Measurements from ENCODE around the gene LHX3.

The LHX3 gene

DNA sequence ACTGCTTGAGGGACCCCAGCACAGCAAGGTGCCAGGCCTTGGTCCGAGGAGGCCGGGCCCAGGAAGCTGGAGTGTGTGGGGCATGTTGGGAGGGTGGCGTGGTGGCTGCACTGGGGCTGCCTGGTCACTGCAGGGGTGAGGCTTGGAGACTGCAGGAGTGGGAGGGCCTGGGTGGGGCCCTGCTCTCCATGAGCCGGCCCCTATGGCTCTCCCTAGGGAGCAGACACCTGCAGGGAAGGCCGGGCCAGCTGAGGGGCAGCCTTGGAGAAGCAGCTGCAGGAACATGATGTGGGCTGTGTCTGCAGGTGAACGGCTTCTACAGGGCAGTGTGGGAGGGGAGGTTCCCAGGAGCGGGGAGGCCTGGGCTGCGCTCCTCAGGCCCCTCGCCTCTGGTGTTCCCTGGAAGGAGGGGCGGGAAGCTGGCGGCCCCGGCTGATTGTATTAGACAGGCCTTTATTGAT, 44.5 kb downstream of the LHX3 start:
- H3K4me1 ChIP-seq (ENCODE audit: control insufficient read depth, low read depth, low read length) = no peaks in the 10 kb centered on the region
- H3K9me3 ChIP-seq (ENCODE audit: control insufficient read depth, low read depth, low read length) = no peaks in the 10 kb centered on the region
- no peak overlapping the region for H3K9ac ChIP-seq (ENCODE audit: low read length)
- H3K27me3 ChIP-seq (ENCODE audit: control insufficient read depth, insufficient read depth, low read length) = no peaks in the 10 kb centered on the region
- H3K27ac ChIP-seq (ENCODE audit: low read length) = no peak overlapping the region
- no peaks in the 10 kb centered on the region for H3K36me3 ChIP-seq (ENCODE audit: control insufficient read depth, low read depth, low read length)
- H3K4me3 ChIP-seq (ENCODE audit: low read length) = no peak overlapping the region

DNA sequence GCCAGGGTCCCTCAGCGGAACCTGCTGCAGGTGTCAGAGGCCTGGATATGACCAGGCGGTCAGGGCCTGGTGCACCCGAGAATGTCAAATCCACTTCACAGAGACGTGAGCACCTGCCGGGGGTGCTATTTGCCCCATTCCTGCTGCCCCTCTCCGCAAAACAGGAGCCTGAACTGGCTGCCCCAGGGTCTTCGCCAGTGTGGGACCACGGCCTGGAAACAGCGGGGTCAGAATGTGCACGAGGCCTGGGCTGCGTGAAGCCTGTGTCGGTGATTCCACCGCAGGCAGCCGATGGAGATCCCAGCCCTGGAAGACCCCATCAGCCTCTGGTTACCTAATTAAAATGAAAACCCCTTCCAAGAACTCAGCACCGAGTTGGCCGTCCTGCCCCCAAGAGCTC, 45.1 kb downstream of the LHX3 start:
- Histone ChIP-seq H3K4me1 (ENCODE audit: control insufficient read depth, low read depth, low read length) (no peaks in the 10 kb centered on the region), H3K36me3 (ENCODE audit: control insufficient read depth, low read depth, low read length) (no peaks in the 10 kb centered on the region), H3K9me3 (ENCODE audit: control insufficient read depth, low read depth, low read length) (no peaks in the 10 kb centered on the region), H3K4me3 (ENCODE audit: low read length) (no peak overlapping the region), H3K27me3 (ENCODE audit: control insufficient read depth, insufficient read depth, low read length) (no peaks in the 10 kb centered on the region), H3K9ac (ENCODE audit: low read length) (no peak overlapping the region), H3K27ac (ENCODE audit: low read length) (no peak overlapping the region)

DNA sequence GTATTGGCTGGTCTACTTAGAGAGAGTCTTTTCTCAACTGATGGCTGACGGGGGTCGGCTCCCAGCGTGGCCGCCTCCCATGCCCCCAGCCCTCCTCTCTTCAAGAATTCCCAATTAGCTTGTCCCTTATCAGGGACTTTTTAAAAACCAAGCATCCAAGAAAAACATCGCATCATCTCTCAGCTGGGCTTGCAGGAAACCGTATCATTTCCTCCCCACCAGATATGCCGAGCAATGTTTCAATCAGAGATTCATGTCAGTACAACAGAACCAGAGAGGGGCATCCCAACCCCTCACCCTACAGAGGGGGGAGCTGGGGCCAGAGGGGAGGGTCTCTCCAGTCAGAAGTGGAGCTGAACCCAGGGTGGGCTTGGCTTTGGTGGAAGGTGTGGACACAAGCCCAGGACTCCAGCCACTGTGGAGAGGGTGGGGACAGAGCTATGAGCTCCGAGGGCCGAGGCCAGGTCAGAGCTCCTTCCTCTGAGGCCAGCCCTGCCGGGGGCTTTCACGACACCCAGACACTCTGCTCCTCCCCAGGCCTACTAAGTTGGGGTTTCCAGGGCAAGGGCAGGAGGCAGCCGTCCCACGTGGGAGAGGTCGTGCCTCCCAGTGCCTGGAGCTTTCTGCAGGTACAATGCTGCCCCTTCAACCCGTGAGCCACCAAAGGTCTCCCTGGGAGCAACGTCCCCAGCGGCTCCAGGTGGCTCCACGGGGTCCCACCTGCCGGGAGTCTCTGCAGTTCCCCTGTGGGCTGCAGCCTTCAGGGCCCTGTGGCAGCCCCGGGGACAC, 47.3 kb downstream of the LHX3 start:
- Histone ChIP-seq H3K27me3 (ENCODE audit: control insufficient read depth, insufficient read depth, low read length) (peaks cover 3% of the 10 kb centered on the region), H3K4me1 (ENCODE audit: control insufficient read depth, low read depth, low read length) (no peaks in the 10 kb centered on the region), H3K4me3 (ENCODE audit: low read length) (no peak overlapping the region), H3K27ac (ENCODE audit: low read length) (no peak overlapping the region), H3K9ac (ENCODE audit: low read length) (no peak overlapping the region), H3K36me3 (ENCODE audit: control insufficient read depth, low read depth, low read length) (no peaks in the 10 kb centered on the region), H3K9me3 (ENCODE audit: control insufficient read depth, low read depth, low read length) (no peaks in the 10 kb centered on the region)

DNA sequence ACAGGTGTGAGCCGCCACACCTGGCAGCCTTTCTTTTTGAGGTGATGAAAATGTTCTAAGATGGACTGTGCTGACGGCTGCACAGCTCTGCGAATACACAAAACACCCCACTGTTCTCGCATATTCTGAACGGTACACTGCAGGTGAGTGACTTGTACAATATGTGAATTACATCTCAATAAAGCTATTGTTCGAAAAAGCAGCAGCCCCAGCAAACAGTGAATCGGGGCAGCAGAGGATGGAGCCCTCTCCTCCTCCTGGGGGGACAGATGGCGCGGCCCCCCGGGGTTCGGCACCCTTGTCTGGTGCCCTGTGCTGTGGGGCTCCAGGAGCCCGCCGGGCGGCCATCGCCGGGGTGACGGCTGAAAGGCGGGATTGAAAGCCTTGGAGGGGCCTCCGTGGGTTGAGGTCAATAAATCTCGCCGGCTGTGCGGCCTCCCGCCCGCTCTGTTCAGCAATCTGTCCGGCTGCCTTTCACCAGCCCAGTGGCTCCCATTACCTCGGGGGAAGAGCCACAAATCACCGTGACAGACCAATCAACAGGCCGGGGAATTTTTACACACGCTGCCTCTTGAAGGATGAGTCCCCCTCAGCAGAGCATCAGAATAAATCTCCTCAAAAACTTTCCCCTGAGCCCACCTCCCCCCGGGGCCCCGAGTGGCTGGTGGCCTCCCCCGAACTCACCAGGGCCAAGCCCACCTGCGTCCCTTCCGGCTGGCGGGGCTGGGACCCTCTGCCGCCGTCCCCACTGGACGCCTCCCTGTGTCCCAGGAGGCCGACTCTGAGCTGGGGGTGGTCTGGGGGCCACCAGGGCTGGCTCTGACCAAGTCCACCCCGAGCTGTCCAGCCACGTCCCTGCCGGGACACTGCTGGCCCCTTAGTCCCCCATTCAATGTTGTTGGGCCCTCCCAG, 48.5 kb downstream of the LHX3 start:
- peaks cover 5% of the 10 kb centered on the region for H3K4me1 ChIP-seq (ENCODE audit: control insufficient read depth, low read depth, low read length)
- H3K9ac ChIP-seq (ENCODE audit: low read length) = no peak overlapping the region
- no peaks in the 10 kb centered on the region for H3K9me3 ChIP-seq (ENCODE audit: control insufficient read depth, low read depth, low read length)
- H3K27me3 ChIP-seq (ENCODE audit: control insufficient read depth, insufficient read depth, low read length) = peaks cover 15% of the 10 kb centered on the region
- H3K36me3 ChIP-seq (ENCODE audit: control insufficient read depth, low read depth, low read length) = no peaks in the 10 kb centered on the region
- no peak overlapping the region for H3K27ac ChIP-seq (ENCODE audit: low read length)
- H3K4me3 ChIP-seq (ENCODE audit: low read length) = no peak overlapping the region

DNA sequence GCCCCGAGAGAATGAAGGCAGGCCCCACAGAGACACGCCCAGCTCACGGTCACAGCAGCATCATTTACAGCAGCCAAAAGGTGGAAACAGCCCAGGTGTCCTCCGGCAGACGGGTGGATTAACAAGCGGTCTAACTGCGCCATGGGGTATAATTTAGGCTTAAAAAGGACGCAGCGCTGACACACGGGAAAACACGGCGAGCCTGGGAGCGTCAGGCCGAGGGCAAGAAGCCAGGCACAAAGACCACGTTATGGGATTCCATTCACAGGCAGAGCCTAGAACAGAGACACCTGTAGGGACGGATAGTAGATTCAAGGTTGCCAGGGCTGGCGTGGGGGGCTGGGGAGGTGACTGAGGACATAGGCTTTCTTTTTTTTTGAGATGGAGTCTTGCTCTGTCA, 49.4 kb downstream of the LHX3 start:
- H3K9me3 ChIP-seq (ENCODE audit: control insufficient read depth, low read depth, low read length) = no peaks in the 10 kb centered on the region
- H3K27me3 ChIP-seq (ENCODE audit: control insufficient read depth, insufficient read depth, low read length) = peaks cover 24% of the 10 kb centered on the region
- H3K4me1 ChIP-seq (ENCODE audit: control insufficient read depth, low read depth, low read length) = peaks cover 12% of the 10 kb centered on the region
- no peak overlapping the region for H3K4me3 ChIP-seq (ENCODE audit: low read length)
- no peak overlapping the region for H3K27ac ChIP-seq (ENCODE audit: low read length)
- no peaks in the 10 kb centered on the region for H3K36me3 ChIP-seq (ENCODE audit: control insufficient read depth, low read depth, low read length)
- H3K9ac ChIP-seq (ENCODE audit: low read length) = no peak overlapping the region

DNA sequence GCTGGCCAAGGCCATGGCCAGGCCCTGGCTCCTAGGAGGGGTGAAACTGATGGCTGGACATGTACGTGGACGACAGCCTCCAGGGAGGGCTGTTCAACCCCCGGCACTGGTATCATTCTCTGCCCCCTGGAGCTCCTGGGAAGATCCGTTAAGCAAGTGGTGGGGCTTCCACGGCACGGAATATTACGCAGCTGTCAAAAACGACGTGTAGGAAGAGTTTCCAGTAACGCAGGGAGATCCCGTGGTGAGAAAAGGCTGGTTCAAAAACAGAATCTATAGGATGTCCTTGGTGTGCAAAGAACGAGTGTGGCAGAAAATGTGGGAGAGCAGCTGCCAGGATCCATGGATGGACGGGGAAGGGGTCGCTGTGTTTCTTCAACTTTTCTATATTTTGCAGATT, 50.0 kb downstream of the LHX3 start:
- no peak overlapping the region for H3K27ac ChIP-seq (ENCODE audit: low read length)
- no peaks in the 10 kb centered on the region for H3K36me3 ChIP-seq (ENCODE audit: control insufficient read depth, low read depth, low read length)
- H3K9me3 ChIP-seq (ENCODE audit: control insufficient read depth, low read depth, low read length) = no peaks in the 10 kb centered on the region
- peaks cover 30% of the 10 kb centered on the region for H3K27me3 ChIP-seq (ENCODE audit: control insufficient read depth, insufficient read depth, low read length)
- H3K4me1 ChIP-seq (ENCODE audit: control insufficient read depth, low read depth, low read length) = peaks cover 12% of the 10 kb centered on the region
- no peak overlapping the region for H3K9ac ChIP-seq (ENCODE audit: low read length)
- H3K4me3 ChIP-seq (ENCODE audit: low read length) = no peak overlapping the region

DNA sequence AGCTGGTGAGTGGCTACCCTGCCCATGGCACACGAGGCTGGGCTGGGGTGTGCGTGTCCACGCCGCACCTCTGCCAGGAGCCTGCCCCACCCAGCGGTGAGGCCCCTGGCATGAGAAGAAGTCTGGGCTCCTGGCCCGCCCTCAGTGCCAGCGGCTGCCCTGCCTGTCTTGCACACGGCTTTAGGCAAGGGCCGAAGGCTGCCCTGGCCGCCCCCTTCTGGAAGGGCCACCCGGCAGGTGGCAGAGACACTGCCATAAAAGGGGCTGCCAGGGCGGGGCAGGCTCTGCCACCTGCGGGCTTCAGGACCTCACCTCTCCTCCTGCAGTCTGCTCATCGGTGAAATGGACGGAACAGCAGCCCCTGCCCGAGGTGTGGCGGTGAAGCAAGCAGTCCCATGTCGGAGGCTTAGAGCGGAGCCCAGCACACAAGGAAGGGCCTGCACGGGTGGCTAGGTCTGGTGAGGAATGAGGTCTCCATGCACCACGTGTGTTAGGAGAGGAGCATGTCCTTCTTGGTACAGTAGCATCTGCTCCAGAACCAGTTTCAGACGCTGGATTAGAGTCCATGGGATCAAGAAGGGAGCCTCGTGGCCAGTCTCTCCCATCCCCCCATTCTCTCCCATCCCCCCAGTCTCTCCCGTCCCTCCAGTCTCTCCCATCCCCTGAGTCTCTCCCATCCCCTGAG, 51.4 kb downstream of the LHX3 start:
- peaks cover 17% of the 10 kb centered on the region for H3K4me1 ChIP-seq (ENCODE audit: control insufficient read depth, low read depth, low read length)

DNA sequence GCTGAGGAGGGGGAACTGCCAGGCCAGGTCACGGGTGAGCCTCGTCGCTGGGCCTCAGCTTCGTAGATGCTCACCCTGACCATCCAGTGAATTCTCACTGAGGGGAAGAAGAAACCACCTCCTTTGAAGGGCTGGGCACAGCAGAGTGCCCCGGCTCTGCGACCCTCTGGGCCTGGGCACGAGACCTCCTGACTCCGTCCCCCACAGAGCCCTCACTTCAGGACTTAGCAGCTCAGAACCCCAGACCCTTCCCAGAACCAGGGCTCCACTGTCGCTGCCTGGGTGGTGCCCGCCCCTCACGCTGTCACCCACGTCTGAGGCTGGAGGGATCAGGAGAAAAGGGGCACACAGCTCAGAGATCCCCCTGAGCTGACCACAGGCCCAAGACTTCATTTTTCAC, 52.0 kb downstream of the LHX3 start:
- Histone ChIP-seq H3K27ac (ENCODE audit: low read length) (no peak overlapping the region), H3K27me3 (ENCODE audit: control insufficient read depth, insufficient read depth, low read length) (peaks cover 38% of the 10 kb centered on the region), H3K36me3 (ENCODE audit: control insufficient read depth, low read depth, low read length) (no peaks in the 10 kb centered on the region), H3K4me1 (ENCODE audit: control insufficient read depth, low read depth, low read length) (peaks cover 18% of the 10 kb centered on the region), H3K4me3 (ENCODE audit: low read length) (no peak overlapping the region), H3K9me3 (ENCODE audit: control insufficient read depth, low read depth, low read length) (no peaks in the 10 kb centered on the region), H3K9ac (ENCODE audit: low read length) (no peak overlapping the region)

More for the DNA sequence above, 51.4 kb downstream of the LHX3 start:
- Histone ChIP-seq H3K27ac (ENCODE audit: low read length) (no peak overlapping the region), H3K9ac (ENCODE audit: low read length) (no peak overlapping the region), H3K27me3 (ENCODE audit: control insufficient read depth, insufficient read depth, low read length) (peaks cover 38% of the 10 kb centered on the region), H3K9me3 (ENCODE audit: control insufficient read depth, low read depth, low read length) (no peaks in the 10 kb centered on the region), H3K4me3 (ENCODE audit: low read length) (no peak overlapping the region), H3K36me3 (ENCODE audit: control insufficient read depth, low read depth, low read length) (no peaks in the 10 kb centered on the region)

DNA sequence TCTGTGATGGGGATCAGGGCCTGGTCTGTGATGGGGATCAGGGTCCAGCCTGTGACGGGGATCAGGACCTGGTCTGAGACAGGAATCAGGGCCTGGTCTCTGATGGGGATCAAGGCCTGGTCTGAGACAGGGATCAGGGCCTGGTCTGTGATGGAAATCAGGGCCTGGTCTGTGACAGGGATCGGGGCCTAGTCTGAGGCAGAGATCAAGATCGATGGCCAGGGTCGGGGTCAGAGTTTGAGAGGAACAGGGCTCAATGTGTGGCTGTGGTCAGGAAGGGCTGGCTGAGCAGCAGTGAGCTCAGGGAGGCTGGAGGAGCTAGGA, 52.4 kb downstream of the LHX3 start:
- Histone ChIP-seq H3K27ac (ENCODE audit: low read length) (no peak overlapping the region), H3K4me3 (ENCODE audit: low read length) (no peak overlapping the region), H3K36me3 (ENCODE audit: control insufficient read depth, low read depth, low read length) (no peaks in the 10 kb centered on the region), H3K9ac (ENCODE audit: low read length) (no peak overlapping the region), H3K9me3 (ENCODE audit: control insufficient read depth, low read depth, low read length) (no peaks in the 10 kb centered on the region), H3K4me1 (ENCODE audit: control insufficient read depth, low read depth, low read length) (peaks cover 19% of the 10 kb centered on the region), H3K27me3 (ENCODE audit: control insufficient read depth, insufficient read depth, low read length) (peaks cover 38% of the 10 kb centered on the region)

DNA sequence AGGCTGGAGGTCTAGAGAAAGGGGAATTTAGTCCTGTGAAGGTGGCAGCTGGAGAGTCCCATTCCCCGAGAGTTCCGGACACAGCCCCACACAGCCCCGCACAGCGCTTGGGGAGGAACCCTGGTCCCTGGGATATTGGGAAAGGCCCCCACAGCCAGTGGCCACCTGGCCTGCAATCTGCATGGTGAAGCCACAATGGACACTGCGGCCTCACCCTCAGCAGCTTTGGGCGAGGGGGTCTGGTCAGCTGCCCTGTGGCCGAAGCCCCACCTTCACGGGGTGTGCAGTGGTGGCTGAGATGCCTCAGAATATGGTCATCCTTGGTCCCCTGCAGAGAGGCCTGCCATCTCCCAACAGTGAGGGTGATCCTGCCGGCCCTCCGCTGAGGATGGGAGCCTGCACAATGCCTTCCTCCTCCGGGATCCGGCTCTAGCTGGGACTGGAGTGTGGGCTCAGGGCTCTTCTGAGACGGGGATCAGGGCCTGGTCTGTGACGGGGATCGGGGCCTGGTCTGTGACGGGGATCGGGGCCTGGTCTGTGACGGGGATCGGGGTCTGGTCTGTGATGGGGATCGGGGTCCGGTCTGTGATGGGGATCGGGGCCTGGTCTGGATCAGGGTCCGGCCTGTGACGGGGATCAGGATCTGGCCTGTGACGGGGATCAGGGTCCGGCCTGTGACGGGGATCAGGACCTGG, 52.9 kb downstream of the LHX3 start:
- H3K9me3 ChIP-seq (ENCODE audit: control insufficient read depth, low read depth, low read length) = no peaks in the 10 kb centered on the region
- peak overlapping the region; percentile 37 for H3K4me3 ChIP-seq (ENCODE audit: low read length)

DNA sequence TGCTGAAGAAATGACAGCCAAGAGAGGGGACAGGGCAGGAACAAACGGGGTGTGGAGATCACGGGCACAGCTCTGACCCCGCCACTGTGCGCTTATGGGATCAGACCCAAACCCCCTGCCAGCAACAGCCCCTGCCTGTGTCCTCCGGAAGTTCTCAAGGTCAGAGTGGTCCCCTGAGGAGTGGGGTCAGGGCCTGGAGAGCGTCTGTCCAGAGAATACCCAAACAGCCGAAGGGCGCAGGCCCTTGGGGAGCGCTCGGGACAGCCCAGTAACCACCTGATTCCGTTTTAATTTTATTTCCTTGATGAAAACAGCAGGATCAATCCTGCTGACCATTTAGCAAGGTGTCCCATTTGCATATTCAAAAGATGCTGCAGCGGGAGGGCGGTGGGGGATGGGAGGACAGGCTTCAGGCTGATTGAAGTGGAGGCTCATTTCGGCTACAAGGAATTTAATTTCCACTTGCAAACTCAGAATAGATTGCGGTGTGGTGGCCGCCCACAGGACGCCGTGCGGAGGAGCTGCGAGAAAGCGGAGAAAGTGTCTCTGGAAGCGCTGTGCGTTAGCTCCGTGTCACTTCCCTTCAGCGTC, 53.6 kb downstream of the LHX3 start:
- Histone ChIP-seq H3K9ac (ENCODE audit: low read length) (no peak overlapping the region), H3K36me3 (ENCODE audit: control insufficient read depth, low read depth, low read length) (no peaks in the 10 kb centered on the region), H3K27me3 (ENCODE audit: control insufficient read depth, insufficient read depth, low read length) (peaks cover 38% of the 10 kb centered on the region), H3K9me3 (ENCODE audit: control insufficient read depth, low read depth, low read length) (no peaks in the 10 kb centered on the region), H3K4me3 (ENCODE audit: low read length) (peak overlapping the region; percentile 37), H3K4me1 (ENCODE audit: control insufficient read depth, low read depth, low read length) (peaks cover 19% of the 10 kb centered on the region), H3K27ac (ENCODE audit: low read length) (no peak overlapping the region)

More for the DNA sequence above, 52.9 kb downstream of the LHX3 start:
- Histone ChIP-seq H3K27me3 (ENCODE audit: control insufficient read depth, insufficient read depth, low read length) (peaks cover 38% of the 10 kb centered on the region), H3K36me3 (ENCODE audit: control insufficient read depth, low read depth, low read length) (no peaks in the 10 kb centered on the region), H3K4me1 (ENCODE audit: control insufficient read depth, low read depth, low read length) (peaks cover 19% of the 10 kb centered on the region), H3K27ac (ENCODE audit: low read length) (no peak overlapping the region), H3K9ac (ENCODE audit: low read length) (no peak overlapping the region)
